ENCODE results near the gene TSPAN32.

Gene TSPAN32

GRCh38 chr11:2300290-2300935 is 1.4 kb upstream of the TSPAN32 start:
- no peak for TF ChIP-seq CREB1 (IDR thresholded peaks at IDR 0.05; ENCODE audit: low read depth)
- TF ChIP-seq NFIC (IDR thresholded peaks at IDR 0.05): no peak
- TF ChIP-seq ZBTB7A (IDR thresholded peaks at IDR 0.05; ENCODE audit: low read depth): no peak
- no peak for TF ChIP-seq MAX (IDR thresholded peaks at IDR 0.05)
- TF ChIP-seq USF1 (IDR thresholded peaks at IDR 0.05): no peak
- no peak for TF ChIP-seq EGR1 (IDR thresholded peaks at IDR 0.05)
- TF ChIP-seq, protein P1, sequence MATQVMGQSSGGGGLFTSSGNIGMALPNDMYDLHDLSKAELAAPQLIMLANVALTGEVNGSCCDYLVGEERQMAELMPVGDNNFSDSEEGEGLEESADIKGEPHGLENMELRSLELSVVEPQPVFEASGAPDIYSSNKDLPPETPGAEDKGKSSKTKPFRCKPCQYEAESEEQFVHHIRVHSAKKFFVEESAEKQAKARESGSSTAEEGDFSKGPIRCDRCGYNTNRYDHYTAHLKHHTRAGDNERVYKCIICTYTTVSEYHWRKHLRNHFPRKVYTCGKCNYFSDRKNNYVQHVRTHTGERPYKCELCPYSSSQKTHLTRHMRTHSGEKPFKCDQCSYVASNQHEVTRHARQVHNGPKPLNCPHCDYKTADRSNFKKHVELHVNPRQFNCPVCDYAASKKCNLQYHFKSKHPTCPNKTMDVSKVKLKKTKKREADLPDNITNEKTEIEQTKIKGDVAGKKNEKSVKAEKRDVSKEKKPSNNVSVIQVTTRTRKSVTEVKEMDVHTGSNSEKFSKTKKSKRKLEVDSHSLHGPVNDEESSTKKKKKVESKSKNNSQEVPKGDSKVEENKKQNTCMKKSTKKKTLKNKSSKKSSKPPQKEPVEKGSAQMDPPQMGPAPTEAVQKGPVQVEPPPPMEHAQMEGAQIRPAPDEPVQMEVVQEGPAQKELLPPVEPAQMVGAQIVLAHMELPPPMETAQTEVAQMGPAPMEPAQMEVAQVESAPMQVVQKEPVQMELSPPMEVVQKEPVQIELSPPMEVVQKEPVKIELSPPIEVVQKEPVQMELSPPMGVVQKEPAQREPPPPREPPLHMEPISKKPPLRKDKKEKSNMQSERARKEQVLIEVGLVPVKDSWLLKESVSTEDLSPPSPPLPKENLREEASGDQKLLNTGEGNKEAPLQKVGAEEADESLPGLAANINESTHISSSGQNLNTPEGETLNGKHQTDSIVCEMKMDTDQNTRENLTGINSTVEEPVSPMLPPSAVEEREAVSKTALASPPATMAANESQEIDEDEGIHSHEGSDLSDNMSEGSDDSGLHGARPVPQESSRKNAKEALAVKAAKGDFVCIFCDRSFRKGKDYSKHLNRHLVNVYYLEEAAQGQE (IDR thresholded peaks at IDR 0.05; ENCODE audit: low read depth): no peak
- TF ChIP-seq TCF12 (IDR thresholded peaks at IDR 0.05; ENCODE audit: low read depth): no peak
- TF ChIP-seq YY1 (IDR thresholded peaks at IDR 0.05; ENCODE audit: low read depth): no peak
- no peak for TF ChIP-seq CEBPB (IDR thresholded peaks at IDR 0.05)
- no peak for TF ChIP-seq FOXM1 (IDR thresholded peaks at IDR 0.05; ENCODE audit: borderline replicate concordance, low read depth)
- TF ChIP-seq RAD21 (IDR thresholded peaks at IDR 0.05; ENCODE audit: low read depth): no peak
- no peak for TF ChIP-seq EP300 (IDR thresholded peaks at IDR 0.05; ENCODE audit: borderline replicate concordance)
- no peak for TF ChIP-seq TEAD4 (IDR thresholded peaks at IDR 0.05)
- TF ChIP-seq TAF1 (IDR thresholded peaks at IDR 0.05; ENCODE audit: low read depth): no peak

DNA sequence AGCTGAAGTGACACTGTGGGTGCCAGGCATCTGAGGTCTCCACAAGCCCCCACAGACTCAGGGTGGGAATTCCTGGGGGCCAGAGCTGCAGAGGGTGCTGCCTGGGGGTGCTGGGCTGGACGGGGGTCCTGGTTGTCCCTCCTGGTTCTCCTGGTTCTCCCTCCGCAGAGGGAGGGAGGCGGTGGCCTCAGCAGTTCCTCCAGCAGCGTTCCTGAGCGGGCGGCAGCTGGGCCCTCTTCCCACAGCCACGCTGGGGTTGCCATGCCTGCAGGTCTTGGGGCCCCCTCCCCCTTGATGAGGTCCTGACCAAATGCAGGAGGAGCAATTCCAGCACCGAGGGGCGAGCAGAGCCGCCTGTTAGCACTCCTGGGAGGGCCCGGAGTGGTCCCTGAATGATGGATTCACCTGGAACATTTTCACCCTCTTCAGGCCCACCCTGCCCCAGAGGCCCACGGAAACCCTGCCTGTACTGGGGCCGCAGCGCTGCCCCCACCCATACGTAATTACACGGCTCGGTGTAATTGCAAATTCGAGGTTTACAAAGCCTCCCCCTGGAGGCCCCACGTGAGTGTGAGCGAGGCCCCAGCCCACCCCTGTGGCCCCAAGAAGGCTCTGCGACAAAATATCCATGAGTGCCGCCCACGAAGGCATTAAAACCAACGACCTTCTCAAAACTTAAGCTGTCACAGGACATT is 730 bp upstream of the TSPAN32 start:
- TF ChIP-seq EP300 (IDR thresholded peaks at IDR 0.05; ENCODE audit: borderline replicate concordance): no peak

GRCh38 chr11:2302306-2302895 is 588 bp downstream of the TSPAN32 start:
- TF ChIP-seq EP300 (IDR thresholded peaks at IDR 0.05; ENCODE audit: borderline replicate concordance) (no peak), TEAD4 (IDR thresholded peaks at IDR 0.05) (no peak), USF1 (IDR thresholded peaks at IDR 0.05) (no peak), MAX (IDR thresholded peaks at IDR 0.05) (no peak), ZBTB7A (IDR thresholded peaks at IDR 0.05; ENCODE audit: low read depth) (no peak), NFIC (IDR thresholded peaks at IDR 0.05) (no peak), CEBPB (IDR thresholded peaks at IDR 0.05) (no peak), TCF12 (IDR thresholded peaks at IDR 0.05; ENCODE audit: low read depth) (no peak), FOXM1 (IDR thresholded peaks at IDR 0.05; ENCODE audit: borderline replicate concordance, low read depth) (no peak), YY1 (IDR thresholded peaks at IDR 0.05; ENCODE audit: low read depth) (no peak), CREB1 (IDR thresholded peaks at IDR 0.05; ENCODE audit: low read depth) (no peak)
- TF ChIP-seq, protein P1 (IDR thresholded peaks at IDR 0.05; ENCODE audit: low read depth): no peak

DNA sequence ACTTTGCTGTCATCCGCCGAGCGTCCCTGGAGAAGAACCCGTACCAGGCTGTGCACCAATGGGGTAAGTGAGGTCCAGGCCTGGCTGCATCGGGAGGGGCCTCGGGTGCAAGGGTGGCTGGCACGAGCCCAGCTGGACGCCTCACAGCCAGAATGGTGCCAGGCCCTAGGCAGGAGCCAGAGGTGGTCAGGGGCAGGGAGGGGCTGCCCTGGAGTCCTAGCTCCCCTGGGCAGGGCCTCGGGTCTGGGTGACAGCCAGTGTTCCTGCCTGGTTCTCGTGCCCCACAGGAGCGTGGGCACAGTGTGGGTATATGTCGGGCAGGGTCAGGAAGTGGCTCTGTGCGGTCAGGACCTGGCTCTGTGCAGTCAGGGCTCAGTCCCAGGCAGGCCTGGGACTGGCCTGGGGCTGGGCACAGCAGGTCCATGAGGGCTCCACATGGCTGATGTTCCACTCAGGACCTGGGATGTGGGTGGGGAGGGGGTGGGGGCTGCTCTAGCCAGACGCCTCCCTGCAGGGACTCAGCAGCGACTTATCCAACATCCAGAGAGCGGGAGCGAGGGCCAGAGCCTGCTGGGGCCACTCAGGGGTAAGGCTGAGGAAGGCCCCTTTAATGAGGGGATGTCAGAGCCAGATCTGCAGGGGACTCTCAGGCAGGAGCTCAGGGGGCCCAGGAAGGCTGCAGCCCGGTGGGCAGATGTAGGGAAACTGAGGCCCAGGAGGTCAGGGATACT is 1.2 kb downstream of the TSPAN32 start:
- TF ChIP-seq, protein P1 (IDR thresholded peaks at IDR 0.05; ENCODE audit: low read depth): no peak
- TF ChIP-seq USF1 (IDR thresholded peaks at IDR 0.05) (no peak), TCF12 (IDR thresholded peaks at IDR 0.05; ENCODE audit: low read depth) (no peak), EGR1 (IDR thresholded peaks at IDR 0.05) (no peak), RAD21 (IDR thresholded peaks at IDR 0.05; ENCODE audit: low read depth) (no peak), CEBPB (IDR thresholded peaks at IDR 0.05) (no peak), TAF1 (IDR thresholded peaks at IDR 0.05; ENCODE audit: low read depth) (no peak), TEAD4 (IDR thresholded peaks at IDR 0.05) (no peak), CREB1 (IDR thresholded peaks at IDR 0.05; ENCODE audit: low read depth) (no peak), ZBTB7A (IDR thresholded peaks at IDR 0.05; ENCODE audit: low read depth) (no peak), YY1 (IDR thresholded peaks at IDR 0.05; ENCODE audit: low read depth) (no peak), MAX (IDR thresholded peaks at IDR 0.05) (no peak), FOXM1 (IDR thresholded peaks at IDR 0.05; ENCODE audit: borderline replicate concordance, low read depth) (no peak), NFIC (IDR thresholded peaks at IDR 0.05) (no peak), EP300 (IDR thresholded peaks at IDR 0.05; ENCODE audit: borderline replicate concordance) (no peak)

Measured in Ishikawa (cell line).